OCI-LY1 (cell line): ENCODE data around the gene SNRPD1.
A peak's percentile ranks its signal among the peaks of the same experiment; 100 is the strongest.
"Not testable (repeated sequence)": the region's sequence is repeated elsewhere in the genome, so short reads cannot be mapped to it uniquely, and the experiment has no call there.

Source experiments
- H2AFZ ChIP-seq: fragments of 200-600 bp; sonication (generic), shearing (Covaris generic); 2 replicates; pipeline ENCODE4 v1.6.0; 2014; ENCODE audit warnings: antibody characterized with exemption, mild to moderate bottlenecking, low read length
- H3F3A ChIP-seq: fragments of 200-600 bp; sonication (generic), shearing (Covaris generic); 2 replicates; pipeline ENCODE4 v1.6.0; 2014; ENCODE audit warnings: mild to moderate bottlenecking, antibody characterized with exemption, low read length, moderate library complexity; ENCODE audit not compliant: insufficient read depth
- H3K27ac ChIP-seq: fragments of 200-600 bp; sonication (generic); 2 replicates; pipeline ENCODE4 v1.5.1; 2014; ENCODE audit warnings: low read length, mixed run types, mild to moderate bottlenecking, low read depth; ENCODE audit not compliant: poor library complexity, severe bottlenecking
- H3K27me3 ChIP-seq: fragments of 200-600 bp; sonication (generic); 2 replicates; pipeline ENCODE4 v1.6.0; 2014; ENCODE audit warnings: antibody characterized with exemption, mild to moderate bottlenecking, low read length, moderate library complexity; ENCODE audit not compliant: insufficient read depth
- H3K36me3 ChIP-seq: fragments of 200-600 bp; sonication (generic); 2 replicates; pipeline ENCODE4 v1.6.1; 2014; ENCODE audit warnings: mild to moderate bottlenecking, antibody characterized with exemption, low read length, moderate library complexity, mixed read lengths; ENCODE audit not compliant: insufficient read depth
- H3K4me1 ChIP-seq: fragments of 200-600 bp; sonication (generic); 2 replicates; pipeline ENCODE4 v1.5.1; 2014; ENCODE audit warnings: mild to moderate bottlenecking, low read length, moderate library complexity; ENCODE audit not compliant: insufficient read depth, severe bottlenecking
- H3K4me2 ChIP-seq: fragments of 200-600 bp; sonication (generic), shearing (Covaris generic); 2 replicates; pipeline ENCODE4 v1.6.1; 2014; ENCODE audit warnings: low read length
- H3K4me3 ChIP-seq: fragments of 200-600 bp; sonication (generic); 2 replicates; pipeline ENCODE4 v1.5.1; 2014; ENCODE audit warnings: low read length, low read depth, mild to moderate bottlenecking, mixed read lengths; ENCODE audit not compliant: poor library complexity, severe bottlenecking
- H3K79me2 ChIP-seq: fragments of 200-600 bp; shearing (Covaris generic); 2 replicates; pipeline ENCODE4 v1.6.1; 2016; ENCODE audit warnings: mixed run types, low read length, mixed read lengths; ENCODE audit not compliant: insufficient read depth
- H3K9ac ChIP-seq: fragments of 200-600 bp; sonication (generic), shearing (Covaris generic); 2 replicates; pipeline ENCODE4 v1.6.1; 2014; ENCODE audit warnings: mild to moderate bottlenecking, low read length, mixed read lengths
- H3K9me2 ChIP-seq: fragments of 200-600 bp; sonication (generic), shearing (Covaris generic); 2 replicates; pipeline ENCODE4 v1.6.1; 2014; ENCODE audit warnings: low read depth, mild to moderate bottlenecking, low read length, mixed read lengths
- H3K9me3 ChIP-seq: fragments of 200-600 bp; shearing (Covaris generic); 2 replicates; pipeline ENCODE4 v1.6.1; 2014; ENCODE audit warnings: low read length, mixed read lengths
- H4K20me1 ChIP-seq: fragments of 200-600 bp; sonication (generic), shearing (Covaris generic); 2 replicates; pipeline ENCODE4 v1.6.0; 2016; ENCODE audit warnings: mild to moderate bottlenecking, low read length; ENCODE audit not compliant: insufficient read depth
- EZH2 ChIP-seq: fragments of 200-600 bp; sonication (generic), shearing (Covaris generic); IDR thresholded peaks from 2 replicates; pipeline ENCODE4 v1.8.0; 2017; ENCODE audit warnings: borderline replicate concordance, mixed run types, mild to moderate bottlenecking, antibody characterized with exemption, low read length, moderate library complexity, mixed read lengths
- TF ChIP-seq, protein P1 (sequence below): fragments of 200-600 bp; sonication (generic), shearing (Covaris generic); IDR thresholded peaks from 2 replicates; pipeline ENCODE4 v1.5.1; 2017; ENCODE audit warnings: mild to moderate bottlenecking, antibody characterized with exemption, low read length, moderate library complexity, mixed read lengths

Gene SNRPD1

DNA sequence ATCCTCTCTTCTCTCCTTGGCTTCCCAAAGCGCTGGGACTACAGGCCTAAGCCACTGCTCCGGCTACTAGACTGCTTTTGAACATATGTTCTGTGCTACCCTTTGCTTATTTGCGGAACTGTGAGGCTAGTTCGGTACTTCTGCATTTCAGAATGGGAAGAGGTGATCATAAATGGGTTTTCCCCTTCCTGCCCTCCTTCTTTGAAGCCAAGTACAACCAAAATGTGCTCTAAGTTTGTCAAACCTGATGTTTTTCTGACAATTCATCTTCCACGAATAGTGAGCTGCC lies 9.9 kb upstream of the SNRPD1 start:
- Histone ChIP-seq H2AFZ (no peak overlapping the region), H3K79me2 (peaks cover 23% of the 10 kb centered on the region), H3K9ac (no peak overlapping the region), H3K9me3 (no peaks in the 10 kb centered on the region), H3K27me3 (no peaks in the 10 kb centered on the region), H3K27ac (peak overlapping the region; percentile 95), H3F3A (no peaks in the 10 kb centered on the region), H4K20me1 (no peaks in the 10 kb centered on the region), H3K36me3 (no peaks in the 10 kb centered on the region), H3K4me2 (no peak overlapping the region), H3K4me1 (peaks cover 49% of the 10 kb centered on the region), H3K9me2 (no peaks in the 10 kb centered on the region), H3K4me3 (no peak overlapping the region)
- TF ChIP-seq, protein P1, sequence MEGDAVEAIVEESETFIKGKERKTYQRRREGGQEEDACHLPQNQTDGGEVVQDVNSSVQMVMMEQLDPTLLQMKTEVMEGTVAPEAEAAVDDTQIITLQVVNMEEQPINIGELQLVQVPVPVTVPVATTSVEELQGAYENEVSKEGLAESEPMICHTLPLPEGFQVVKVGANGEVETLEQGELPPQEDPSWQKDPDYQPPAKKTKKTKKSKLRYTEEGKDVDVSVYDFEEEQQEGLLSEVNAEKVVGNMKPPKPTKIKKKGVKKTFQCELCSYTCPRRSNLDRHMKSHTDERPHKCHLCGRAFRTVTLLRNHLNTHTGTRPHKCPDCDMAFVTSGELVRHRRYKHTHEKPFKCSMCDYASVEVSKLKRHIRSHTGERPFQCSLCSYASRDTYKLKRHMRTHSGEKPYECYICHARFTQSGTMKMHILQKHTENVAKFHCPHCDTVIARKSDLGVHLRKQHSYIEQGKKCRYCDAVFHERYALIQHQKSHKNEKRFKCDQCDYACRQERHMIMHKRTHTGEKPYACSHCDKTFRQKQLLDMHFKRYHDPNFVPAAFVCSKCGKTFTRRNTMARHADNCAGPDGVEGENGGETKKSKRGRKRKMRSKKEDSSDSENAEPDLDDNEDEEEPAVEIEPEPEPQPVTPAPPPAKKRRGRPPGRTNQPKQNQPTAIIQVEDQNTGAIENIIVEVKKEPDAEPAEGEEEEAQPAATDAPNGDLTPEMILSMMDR: no peak
- TF ChIP-seq EZH2: no peak

DNA sequence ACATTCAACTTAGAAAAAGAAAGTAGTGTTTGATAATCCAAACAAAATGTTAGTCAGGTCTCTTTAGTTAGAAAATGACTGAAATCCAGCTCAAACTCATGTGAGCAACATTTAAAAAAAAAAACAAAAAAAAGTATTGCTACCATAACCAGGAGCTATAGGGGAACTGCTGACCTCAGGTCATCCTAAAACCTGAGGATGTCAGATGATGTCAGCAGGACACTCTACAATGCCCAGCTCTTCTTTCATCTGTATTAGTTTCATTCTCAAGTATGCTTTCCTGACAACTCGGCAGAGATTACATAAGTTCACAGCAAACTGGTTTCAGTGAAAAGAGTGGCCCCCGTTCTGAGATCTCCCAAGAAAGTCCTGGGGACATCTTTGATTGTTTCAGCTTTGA lies 7.4 kb upstream of the SNRPD1 start:
- no peak overlapping the region for H3K4me2 ChIP-seq
- no peaks in the 10 kb centered on the region for H3K36me3 ChIP-seq
- no peaks in the 10 kb centered on the region for H3F3A ChIP-seq
- no peaks in the 10 kb centered on the region for H3K9me2 ChIP-seq
- H3K4me1 ChIP-seq: peaks cover 34% of the 10 kb centered on the region
- no peaks in the 10 kb centered on the region; the same call in 1 of the 2 replicates for H3K79me2 ChIP-seq
- no peaks in the 10 kb centered on the region for H3K27me3 ChIP-seq
- H3K9ac ChIP-seq: no peak overlapping the region
- no peak overlapping the region for H3K27ac ChIP-seq
- H2AFZ ChIP-seq: peak overlapping the region; percentile 50
- no peaks in the 10 kb centered on the region for H3K9me3 ChIP-seq
- no peaks in the 10 kb centered on the region for H4K20me1 ChIP-seq
- no peak for TF ChIP-seq EZH2
- TF ChIP-seq, protein P1: no peak
- H3K4me3 ChIP-seq: no peak overlapping the region

DNA sequence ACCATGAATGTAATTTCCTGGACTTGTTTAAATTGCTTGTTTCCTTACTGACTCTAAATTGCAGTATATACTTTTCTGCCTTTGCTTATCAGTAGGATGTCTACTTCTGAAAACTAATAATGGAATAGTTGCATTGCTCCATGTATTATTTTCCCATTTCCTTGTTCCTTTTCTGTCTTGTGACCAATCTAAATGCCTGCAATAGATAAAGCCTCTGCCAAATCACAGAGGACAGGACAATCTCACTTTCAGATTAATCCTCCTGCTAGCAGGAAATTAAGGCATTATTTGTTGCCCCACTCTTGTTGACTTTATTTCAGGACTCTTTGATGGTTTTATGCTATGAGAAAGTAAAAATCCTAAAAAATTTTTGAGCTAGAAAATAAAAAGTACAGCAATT lies 6.9 kb upstream of the SNRPD1 start:
- Histone ChIP-seq H3K4me2 (no peak overlapping the region), H3K36me3 (no peaks in the 10 kb centered on the region), H2AFZ (peak overlapping the region; percentile 50), H3K9me3 (no peaks in the 10 kb centered on the region), H3K27me3 (no peaks in the 10 kb centered on the region), H3K9ac (no peak overlapping the region), H3K4me1 (peaks cover 34% of the 10 kb centered on the region), H4K20me1 (no peaks in the 10 kb centered on the region), H3K4me3 (no peak overlapping the region), H3F3A (no peaks in the 10 kb centered on the region), H3K27ac (no peak overlapping the region), H3K79me2 (no peaks in the 10 kb centered on the region), H3K9me2 (no peaks in the 10 kb centered on the region)
- TF ChIP-seq, protein P1: no peak
- no peak for TF ChIP-seq EZH2

DNA sequence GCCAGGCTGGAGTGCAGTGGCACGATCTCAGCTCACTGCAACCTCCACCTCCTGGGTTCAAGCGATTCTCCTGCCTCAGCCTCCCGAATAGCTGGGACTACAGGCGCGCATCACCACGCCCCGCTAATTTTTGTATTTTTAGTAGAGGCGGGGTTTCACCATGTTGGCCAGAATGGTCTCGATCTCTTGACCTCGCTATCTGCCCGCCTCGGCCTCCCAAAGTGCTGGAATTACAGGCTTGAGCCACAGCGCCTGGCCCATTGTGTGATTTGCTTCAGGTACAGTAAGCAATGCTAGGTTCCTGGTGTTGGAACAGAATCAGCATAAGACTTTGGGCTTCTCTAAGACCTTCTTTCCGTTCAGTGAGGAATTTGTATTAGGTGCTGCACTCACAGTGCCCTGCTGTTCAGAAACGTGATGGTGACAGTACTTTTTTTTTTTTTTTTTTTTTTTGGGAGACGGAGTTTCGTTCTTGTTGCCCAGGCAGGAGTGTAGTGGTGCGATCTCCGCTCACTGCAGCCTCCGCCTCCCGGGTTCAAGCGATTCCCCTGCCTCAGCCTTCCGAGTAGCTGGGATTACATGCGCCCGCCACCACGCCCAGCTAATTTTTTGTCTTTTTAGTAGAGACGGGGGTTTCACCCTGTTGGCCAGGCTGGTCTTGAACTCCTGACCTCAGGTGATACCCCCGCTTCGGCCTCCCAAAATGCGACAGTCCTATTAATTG lies 551 bp upstream of the SNRPD1 start:
- H2AFZ ChIP-seq: peak overlapping the region; percentile 45
- peaks cover 42% of the 10 kb centered on the region for H3K79me2 ChIP-seq
- peak overlapping the region; percentile 57 for H3K27ac ChIP-seq
- not testable (repeated sequence) for H3F3A ChIP-seq, H3K27me3 ChIP-seq, H3K9me2 ChIP-seq, H3K9me3 ChIP-seq, H4K20me1 ChIP-seq
- peak overlapping the region; percentile 89; the same call in 1 of the 2 replicates for H3K9ac ChIP-seq
- H3K4me2 ChIP-seq: peak overlapping the region; percentile 83
- peaks cover 29% of the 10 kb centered on the region for H3K36me3 ChIP-seq
- H3K4me3 ChIP-seq: peak overlapping the region; percentile 76
- H3K4me1 ChIP-seq: peaks cover 28% of the 10 kb centered on the region

DNA sequence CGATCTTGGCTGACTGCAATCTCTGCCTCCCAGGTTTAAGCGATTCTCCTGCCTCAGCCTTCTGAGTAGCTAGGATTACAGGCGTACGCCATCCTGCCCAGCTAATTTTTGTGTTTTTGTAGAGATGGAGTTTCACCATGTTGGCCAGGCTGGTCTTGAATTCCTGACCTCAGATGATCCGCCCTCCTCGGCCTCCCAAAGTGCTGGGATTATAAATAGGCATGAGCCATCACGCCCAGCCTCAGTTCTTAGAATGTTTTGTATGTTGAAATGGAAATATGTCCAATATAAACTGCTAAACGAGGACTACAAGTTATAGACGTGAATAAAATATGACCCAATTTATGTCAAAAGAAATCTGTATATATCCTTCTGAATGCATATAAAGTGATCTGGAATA lies 9.5 kb downstream of the SNRPD1 start:
- H3K4me1 ChIP-seq, H3K9ac ChIP-seq, H3K9me2 ChIP-seq, H3F3A ChIP-seq, H3K9me3 ChIP-seq, H3K27me3 ChIP-seq, H2AFZ ChIP-seq, H4K20me1 ChIP-seq, H3K27ac ChIP-seq, H3K4me3 ChIP-seq, H3K4me2 ChIP-seq: not testable (repeated sequence)
- H3K79me2 ChIP-seq: peaks cover 67% of the 10 kb centered on the region
- peaks cover 94% of the 10 kb centered on the region for H3K36me3 ChIP-seq
